Stimulated activated CD8-positive, alpha-beta memory T cell treated with anti-CD3 and anti-CD28 coated beads, Interleukin-12 subunit alpha, Interleukin-12 subunit beta, amount 100 ng/mL, for 24 hours (primary cell): ENCODE data around the gene GABRB2.

Source experiments
- DNase-seq: peaks from one replicate; pipeline ENCODE4 v3.0.0-alpha.2; 2020; ENCODE audit errors: extremely low read depth

GABRB2 gene

GRCh38 chr5:161387121-161387520, 159.4 kb downstream of the GABRB2 start:
- DNase-seq = no peak

GRCh38 chr5:161385027-161385426, 161.5 kb downstream of the GABRB2 start:
- no peak for DNase-seq

- no peak for DNase-seq
Measured at GRCh38 chr5:161382685-161383084, 163.8 kb downstream of the GABRB2 start.

- DNase-seq = no peak
Measured at GRCh38 chr5:161380486-161380885, 166.0 kb downstream of the GABRB2 start.

GRCh38 chr5:161378701-161379100, 167.8 kb downstream of the GABRB2 start:
- DNase-seq = no peak

- no peak for DNase-seq
Measured at GRCh38 chr5:161376034-161376433, 170.5 kb downstream of the GABRB2 start.

GRCh38 chr5:161373345-161373707, 173.2 kb downstream of the GABRB2 start:
- no peak for DNase-seq

GRCh38 chr5:161372682-161373344, 173.7 kb downstream of the GABRB2 start:
- no peak for DNase-seq

- no peak for DNase-seq
Measured at GRCh38 chr5:161369022-161369421, 177.5 kb downstream of the GABRB2 start.

- no peak for DNase-seq
Measured at GRCh38 chr5:161358446-161358845, 188.1 kb downstream of the GABRB2 start.

- no peak for DNase-seq
Measured at GRCh38 chr5:161344234-161344633, 202.3 kb downstream of the GABRB2 start.

GRCh38 chr5:161342886-161343285, 203.6 kb downstream of the GABRB2 start:
- no peak for DNase-seq

GRCh38 chr5:161340012-161340411, 206.5 kb downstream of the GABRB2 start:
- no peak for DNase-seq

GRCh38 chr5:161333194-161333880, 213.2 kb downstream of the GABRB2 start:
- DNase-seq = no peak

GRCh38 chr5:161332343-161332742, 214.2 kb downstream of the GABRB2 start:
- DNase-seq = no peak

- DNase-seq = no peak
Measured at GRCh38 chr5:161314033-161314432, 232.5 kb downstream of the GABRB2 start.

GRCh38 chr5:161312882-161313281, 233.6 kb downstream of the GABRB2 start:
- DNase-seq = no peak

- no peak for DNase-seq
Measured at GRCh38 chr5:161311965-161312364, 234.6 kb downstream of the GABRB2 start.

GRCh38 chr5:161311146-161311708, 235.3 kb downstream of the GABRB2 start:
- DNase-seq = no peak

GRCh38 chr5:161306351-161306995, 240.1 kb downstream of the GABRB2 start:
- no peak for DNase-seq

- DNase-seq = no peak
Measured at GRCh38 chr5:161305601-161306000, 240.9 kb downstream of the GABRB2 start.

- DNase-seq = no peak
Measured at GRCh38 chr5:161302559-161302958, 244.0 kb downstream of the GABRB2 start.

GRCh38 chr5:161301586-161301985, 244.9 kb downstream of the GABRB2 start:
- DNase-seq = no peak
